Measurements from ENCODE around the gene SLC16A9.

The SLC16A9 gene

DNA sequence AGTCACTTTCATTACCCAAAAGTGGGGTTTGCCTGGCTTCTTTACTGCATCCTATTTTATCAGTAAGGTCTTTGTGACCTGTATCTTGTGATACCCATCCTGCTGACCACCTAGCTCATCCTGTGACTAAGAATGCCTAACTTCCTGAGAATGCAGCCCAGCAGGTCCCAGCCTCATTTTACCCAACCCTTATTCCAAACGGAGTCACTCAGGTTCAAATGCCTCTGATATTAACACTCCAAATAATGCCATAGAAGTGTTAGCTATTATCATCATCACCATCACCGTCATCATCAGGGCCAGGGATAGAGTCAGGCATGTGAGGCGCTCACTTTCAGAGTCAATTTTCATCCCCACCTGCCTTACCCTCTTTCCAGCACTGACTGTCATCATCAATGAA lies 85.5 kb downstream of the SLC16A9 start:
- no peak overlapping the region for H3K4me3 ChIP-seq (ENCODE audit: low read depth, low read length)
- no peaks in the 10 kb centered on the region for H3K36me3 ChIP-seq
- H3K27me3 ChIP-seq (ENCODE audit: insufficient read depth, low read depth, severe bottlenecking) = no peaks in the 10 kb centered on the region
- no peak overlapping the region for H3K27ac ChIP-seq
- TF ChIP-seq, protein P1, sequence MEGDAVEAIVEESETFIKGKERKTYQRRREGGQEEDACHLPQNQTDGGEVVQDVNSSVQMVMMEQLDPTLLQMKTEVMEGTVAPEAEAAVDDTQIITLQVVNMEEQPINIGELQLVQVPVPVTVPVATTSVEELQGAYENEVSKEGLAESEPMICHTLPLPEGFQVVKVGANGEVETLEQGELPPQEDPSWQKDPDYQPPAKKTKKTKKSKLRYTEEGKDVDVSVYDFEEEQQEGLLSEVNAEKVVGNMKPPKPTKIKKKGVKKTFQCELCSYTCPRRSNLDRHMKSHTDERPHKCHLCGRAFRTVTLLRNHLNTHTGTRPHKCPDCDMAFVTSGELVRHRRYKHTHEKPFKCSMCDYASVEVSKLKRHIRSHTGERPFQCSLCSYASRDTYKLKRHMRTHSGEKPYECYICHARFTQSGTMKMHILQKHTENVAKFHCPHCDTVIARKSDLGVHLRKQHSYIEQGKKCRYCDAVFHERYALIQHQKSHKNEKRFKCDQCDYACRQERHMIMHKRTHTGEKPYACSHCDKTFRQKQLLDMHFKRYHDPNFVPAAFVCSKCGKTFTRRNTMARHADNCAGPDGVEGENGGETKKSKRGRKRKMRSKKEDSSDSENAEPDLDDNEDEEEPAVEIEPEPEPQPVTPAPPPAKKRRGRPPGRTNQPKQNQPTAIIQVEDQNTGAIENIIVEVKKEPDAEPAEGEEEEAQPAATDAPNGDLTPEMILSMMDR (IDR thresholded peaks at IDR 0.05; ENCODE audit: low read depth, low read length) = no peak
- no peak for DNase-seq
- H3K9me3 ChIP-seq (ENCODE audit: severe bottlenecking) = no peaks in the 10 kb centered on the region

DNA sequence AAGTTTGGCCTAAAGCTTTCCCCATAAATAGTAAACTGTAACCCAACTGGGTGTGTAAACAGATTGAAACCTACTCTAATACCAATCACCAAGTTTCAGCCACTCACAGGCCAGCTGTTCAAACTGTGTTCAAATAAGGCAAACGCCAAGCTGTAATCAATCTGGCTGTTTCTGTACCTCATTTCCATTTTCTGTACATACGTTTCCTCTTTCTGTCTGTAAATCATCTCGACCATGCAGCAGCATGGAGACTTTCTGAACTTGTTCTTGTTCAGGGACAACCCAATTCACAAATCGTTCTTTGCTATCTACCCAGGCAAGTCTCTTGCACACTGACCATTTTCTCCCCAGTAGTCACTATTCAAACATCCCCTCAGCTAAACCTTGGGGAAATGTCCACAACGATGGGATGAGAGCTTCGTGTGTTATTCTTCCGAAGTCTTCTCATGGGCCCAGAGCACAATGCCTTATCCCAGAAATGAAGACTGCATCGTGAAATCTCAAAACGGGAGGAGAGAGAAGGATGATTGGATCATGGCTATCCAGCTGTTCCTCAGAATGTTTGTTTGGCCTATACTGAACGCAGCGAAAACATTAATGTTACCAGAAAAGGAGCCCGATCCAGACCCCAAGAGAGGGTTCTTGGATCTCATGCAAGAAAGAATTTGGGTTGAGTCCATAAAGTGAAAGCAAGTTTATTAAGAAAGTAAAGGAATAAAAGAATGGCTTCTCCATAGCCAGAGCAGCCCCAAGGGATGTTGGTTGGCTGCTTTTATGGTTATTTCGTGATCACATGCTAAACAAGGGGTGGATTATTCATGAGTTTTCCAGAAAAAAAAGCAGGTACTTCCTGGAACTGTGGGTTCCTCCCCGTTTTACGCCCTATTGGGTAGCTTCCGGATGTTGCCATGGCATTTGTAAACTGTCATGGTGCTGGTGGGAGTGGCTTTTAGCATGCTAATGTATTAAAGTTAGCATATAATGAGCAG lies 86.2 kb downstream of the SLC16A9 start:
- TF ChIP-seq, protein P1 (IDR thresholded peaks at IDR 0.05; ENCODE audit: low read depth, low read length) = no peak
- H3K4me3 ChIP-seq (ENCODE audit: low read depth, low read length) = no peak overlapping the region
- H3K27ac ChIP-seq = no peak overlapping the region
- no peaks in the 10 kb centered on the region for H3K36me3 ChIP-seq
- no peak for DNase-seq
- no peaks in the 10 kb centered on the region for H3K27me3 ChIP-seq (ENCODE audit: insufficient read depth, low read depth, severe bottlenecking)
- no peaks in the 10 kb centered on the region for H3K9me3 ChIP-seq (ENCODE audit: severe bottlenecking)

DNA sequence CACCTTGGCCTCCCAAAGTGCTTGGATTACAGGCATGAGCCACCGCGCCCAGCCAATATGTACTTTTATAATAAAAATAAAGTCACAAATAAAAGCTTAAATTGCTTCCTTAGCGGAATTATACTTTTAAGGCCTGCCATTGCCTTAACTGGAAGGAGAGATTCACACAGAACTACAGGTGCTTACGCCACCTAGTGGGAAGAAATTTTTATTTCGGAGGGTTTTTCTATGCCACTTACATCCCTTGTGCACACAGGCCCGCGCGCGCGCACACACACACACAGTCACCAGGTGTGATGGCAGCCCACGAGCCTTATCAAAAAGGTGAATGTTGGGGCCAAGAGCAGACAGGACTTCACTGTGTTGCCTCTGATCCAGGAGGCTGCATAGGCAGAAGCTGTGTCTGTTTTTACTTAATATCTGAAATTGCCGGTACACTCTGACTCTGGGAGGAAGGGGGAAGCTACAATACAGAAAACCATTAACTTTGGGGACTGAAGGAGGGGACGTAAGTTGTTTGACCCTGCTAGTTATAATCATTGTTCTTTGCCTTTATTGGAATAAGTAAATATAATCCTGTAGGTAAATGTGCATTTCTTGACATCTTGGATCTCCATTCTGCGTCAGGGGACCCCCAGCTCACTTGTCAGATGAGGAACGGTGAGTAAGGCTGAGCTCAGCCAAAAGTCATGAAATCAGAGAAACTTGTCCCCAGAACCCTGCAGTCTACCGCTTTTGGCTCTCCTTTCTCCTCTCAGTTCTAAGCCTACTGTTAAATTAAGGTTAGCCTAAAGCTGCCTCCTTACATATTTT lies 87.1 kb downstream of the SLC16A9 start:
- TF ChIP-seq, protein P1 (IDR thresholded peaks at IDR 0.05; ENCODE audit: low read depth, low read length) = peak; percentile 47
- peak; percentile 60 for DNase-seq

DNA sequence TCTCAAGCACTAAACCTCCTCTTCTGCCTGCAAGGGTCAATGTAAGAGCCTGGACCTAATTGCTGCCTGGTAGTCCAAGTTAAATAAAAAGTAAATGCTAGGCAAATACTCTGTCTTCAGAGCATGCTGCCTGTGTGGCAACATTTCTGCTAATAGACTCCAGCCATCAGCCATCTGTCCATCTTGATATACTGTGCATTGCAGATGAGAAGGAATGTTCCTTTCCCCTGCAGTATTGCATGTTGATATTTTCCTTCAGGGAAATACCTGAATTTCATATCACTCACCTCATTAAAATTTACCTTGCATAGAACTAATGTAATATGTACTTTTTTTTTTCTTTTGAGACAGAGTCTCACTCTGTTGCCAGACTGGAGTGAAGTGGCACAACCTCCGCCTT lies 87.9 kb downstream of the SLC16A9 start:
- Histone ChIP-seq H3K27me3 (ENCODE audit: insufficient read depth, low read depth, severe bottlenecking) (no peaks in the 10 kb centered on the region), H3K9me3 (ENCODE audit: severe bottlenecking) (no peaks in the 10 kb centered on the region), H3K27ac (no peak overlapping the region), H3K36me3 (no peaks in the 10 kb centered on the region), H3K4me3 (ENCODE audit: low read depth, low read length) (no peak overlapping the region)
- TF ChIP-seq, protein P1 (IDR thresholded peaks at IDR 0.05; ENCODE audit: low read depth, low read length) = no peak
- no peak for DNase-seq

More for the DNA sequence above, 87.1 kb downstream of the SLC16A9 start:
- Histone ChIP-seq H3K36me3 (no peaks in the 10 kb centered on the region), H3K4me3 (ENCODE audit: low read depth, low read length) (no peak overlapping the region), H3K9me3 (ENCODE audit: severe bottlenecking) (no peaks in the 10 kb centered on the region), H3K27ac (no peak overlapping the region), H3K27me3 (ENCODE audit: insufficient read depth, low read depth, severe bottlenecking) (no peaks in the 10 kb centered on the region)

DNA sequence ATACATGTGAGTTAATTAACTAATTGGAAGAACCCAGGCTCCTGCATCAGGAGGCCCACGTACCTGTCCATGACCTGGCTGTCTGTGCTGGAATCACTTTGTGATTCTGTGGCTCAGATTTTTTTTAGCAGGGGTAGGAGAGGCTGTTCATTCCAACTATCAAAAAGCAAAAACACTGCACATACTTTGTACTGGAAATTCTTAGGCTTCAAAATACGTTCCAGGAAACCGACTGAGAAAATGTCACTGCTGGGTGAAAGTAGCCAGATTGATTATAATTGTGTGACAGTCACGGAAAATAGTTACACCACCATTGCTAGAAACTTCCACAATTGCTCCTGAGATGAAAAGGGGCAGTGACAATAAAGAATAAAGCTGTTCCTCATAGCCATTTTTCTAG lies 91.0 kb downstream of the SLC16A9 start:
- no peak overlapping the region for H3K27ac ChIP-seq
- DNase-seq = no peak
- no peaks in the 10 kb centered on the region for H3K27me3 ChIP-seq (ENCODE audit: insufficient read depth, low read depth, severe bottlenecking)
- no peak overlapping the region for H3K4me3 ChIP-seq (ENCODE audit: low read depth, low read length)
- H3K9me3 ChIP-seq (ENCODE audit: severe bottlenecking) = no peaks in the 10 kb centered on the region
- TF ChIP-seq, protein P1 (IDR thresholded peaks at IDR 0.05; ENCODE audit: low read depth, low read length) = no peak
- H3K36me3 ChIP-seq = no peaks in the 10 kb centered on the region

All from WERI-Rb-1 (cell line).